K562 (cell line): ENCODE data around the gene POLR3GL. TPM values are rescaled to one million over a fixed set of nuclear protein-coding genes. Genes with fewer than 3 reads are reported as not detected.

Source experiments
- ARNT ChIP-seq, 2 experiments: fragments of 450-650 bp; IDR thresholded peaks; 2 replicates each; pipeline ENCODE4 v1.6.1; 2016; ENCODE audit warnings: mild to moderate bottlenecking in 1 of 2
- CBX1 ChIP-seq: sonication (generic); IDR thresholded peaks from 2 replicates; pipeline ENCODE4 v1.6.1; 2016; ENCODE audit warnings: antibody characterized with exemption, low read depth, mild to moderate bottlenecking
- CBX3 ChIP-seq, 2 experiments: IDR thresholded peaks; 1 replicate in 1 of 2; 2 replicates in 1 of 2; pipeline ENCODE4 v1.6.1; 2012; ENCODE audit warnings: inconsistent platforms in 2 of 2, low read length in 2 of 2, borderline replicate concordance in 1 of 2, control low read depth in 1 of 2
- CTBP1 ChIP-seq: fragments of 450-650 bp; IDR thresholded peaks from 2 replicates; pipeline ENCODE4 v1.6.1; 2016; ENCODE audit warnings: borderline replicate concordance
- DDX20 ChIP-seq: fragments of 450-650 bp; IDR thresholded peaks from 2 replicates; pipeline ENCODE4 v1.6.1; 2016; ENCODE audit warnings: missing genetic modification characterization, low read depth, mild to moderate bottlenecking, missing compliant biosample characterization, moderate library complexity
- EP300 ChIP-seq: IDR thresholded peaks from 2 replicates; pipeline ENCODE4 v1.6.1; 2012; ENCODE audit warnings: low read length, improper control_type of control experiment
- ESRRA ChIP-seq: fragments of 450-650 bp; IDR thresholded peaks from 2 replicates; pipeline ENCODE4 v1.6.1; 2014; ENCODE audit warnings: low read depth, mild to moderate bottlenecking, moderate library complexity, borderline replicate concordance
- FOS ChIP-seq: IDR thresholded peaks from 3 replicates; pipeline ENCODE4 v1.6.1; 2011; ENCODE audit not compliant: insufficient read length; ENCODE audit errors: extremely low read depth
- GATA2 ChIP-seq: sonication (generic); formaldehyde crosslinking; IDR thresholded peaks from 2 replicates; pipeline ENCODE4 v1.4.0; 2020; ENCODE audit warnings: mild to moderate bottlenecking, missing genetic modification reagents
- LEF1 ChIP-seq: fragments of 450-650 bp; IDR thresholded peaks from 2 replicates; pipeline ENCODE4 v1.6.1; 2016; ENCODE audit warnings: mild to moderate bottlenecking
- MAZ ChIP-seq, 2 experiments: fragments of 450-650 bp in 1 of 2; sonication (generic) in 1 of 2; formaldehyde crosslinking; IDR thresholded peaks in 1 of 2; conservative IDR thresholded peaks in 1 of 2; 2 replicates each; pipeline versions ENCODE4 v1.4.0 to v1.5.0; 2020; ENCODE audit warnings: mild to moderate bottlenecking in 1 of 2, missing genetic modification reagents in 1 of 2
- NEUROD1 ChIP-seq: fragments of 150-350 bp; IDR thresholded peaks from 2 replicates; pipeline ENCODE4 v1.6.1; 2014; ENCODE audit warnings: borderline replicate concordance, low read length, low read depth; ENCODE audit not compliant: partially characterized antibody
- PHB2 ChIP-seq: fragments of 450-650 bp; IDR thresholded peaks from 2 replicates; pipeline ENCODE4 v1.6.1; 2017; ENCODE audit warnings: low read depth
- RBBP5 ChIP-seq: fragments of 200-600 bp; sonication (generic); IDR thresholded peaks from 2 replicates; pipeline ENCODE4 v1.6.1; 2012; ENCODE audit warnings: borderline replicate concordance, mild to moderate bottlenecking, low read length, control low read depth, inconsistent platforms; ENCODE audit not compliant: insufficient read depth, poor library complexity, severe bottlenecking
- SRF ChIP-seq, 2 experiments: fragments of 250-450, 450-650 bp in 1 of 2; sonication (Bioruptor Pico) in 1 of 2; sonication (generic) in 1 of 2; formaldehyde crosslinking; IDR thresholded peaks; 2 replicates each; pipeline versions ENCODE4 v1.5.0 to v1.5.1; 2020 to 2022; ENCODE audit warnings: mild to moderate bottlenecking in 1 of 2, missing genetic modification reagents in 1 of 2
- ZNF354B ChIP-seq: fragments of 250-450 bp; sonication (Bioruptor Pico); IDR thresholded peaks from 2 replicates; pipeline ENCODE4 v1.4.0; 2020
- ZNF644 ChIP-seq: fragments of 200-800 bp; sonication (Bioruptor generic); IDR thresholded peaks from 2 replicates; pipeline ENCODE4 v1.6.1; 2016; ENCODE audit warnings: low read depth, missing genetic modification characterization, missing compliant biosample characterization
- polyA plus RNA-seq, 8 experiments: library from polyadenylated mRNA; depleted of rRNA in 4 of 8; stranded (reverse) in 5 of 8; unstranded in 3 of 8; fragments of >200 nt; fragmentation: Nextera tagmentation in 2 of 8; fragmentation: Illumina TruSeq in 1 of 8; extraction: Ambion mirVana in 2 of 8; extraction: Trizol in 1 of 8; gene quantifications; 2 replicates each; pipeline versions ENCODE4 v1.2.1 to v1.2.3, GENCODE V29; 2011 to 2014; ENCODE audit warnings: inconsistent platforms in 1 of 8, missing spikeins in 1 of 8
- total RNA-seq, 7 experiments: library from RNA; depleted of rRNA in 6 of 7; stranded (reverse); fragments of >200 nt in 6 of 7; fragmentation: Illumina TruSeq in 2 of 7; extraction: Trizol in 2 of 7; gene quantifications; 2 replicates each; pipeline versions ENCODE4 v1.2.1 to v1.2.3, GENCODE V29; 2011 to 2021; ENCODE audit warnings: low replicate concordance in 1 of 7
- TF ChIP-seq, protein P1 (sequence below): IDR thresholded peaks from 3 replicates; pipeline ENCODE4 v1.6.1; 2011; ENCODE audit warnings: borderline replicate concordance, mild to moderate bottlenecking; ENCODE audit not compliant: insufficient read length, insufficient read depth
- TF ChIP-seq, protein P2 (sequence below), 2 experiments: IDR thresholded peaks in 1 of 2; conservative IDR thresholded peaks in 1 of 2; 2 replicates each; pipeline ENCODE4 v1.6.1; 2016; ENCODE audit warnings: low read depth in 2 of 2, mild to moderate bottlenecking in 1 of 2, missing compliant biosample characterization in 1 of 2, missing genetic modification characterization in 1 of 2, moderate library complexity in 1 of 2

The POLR3GL gene
- total and polyA plus RNA-seq, 9 of the 15 experiments (the other 6 are each of a cell fraction or from before 2014, with no cell fraction given): 14.6 to 48.4 (median 38.2) TPM

DNA sequence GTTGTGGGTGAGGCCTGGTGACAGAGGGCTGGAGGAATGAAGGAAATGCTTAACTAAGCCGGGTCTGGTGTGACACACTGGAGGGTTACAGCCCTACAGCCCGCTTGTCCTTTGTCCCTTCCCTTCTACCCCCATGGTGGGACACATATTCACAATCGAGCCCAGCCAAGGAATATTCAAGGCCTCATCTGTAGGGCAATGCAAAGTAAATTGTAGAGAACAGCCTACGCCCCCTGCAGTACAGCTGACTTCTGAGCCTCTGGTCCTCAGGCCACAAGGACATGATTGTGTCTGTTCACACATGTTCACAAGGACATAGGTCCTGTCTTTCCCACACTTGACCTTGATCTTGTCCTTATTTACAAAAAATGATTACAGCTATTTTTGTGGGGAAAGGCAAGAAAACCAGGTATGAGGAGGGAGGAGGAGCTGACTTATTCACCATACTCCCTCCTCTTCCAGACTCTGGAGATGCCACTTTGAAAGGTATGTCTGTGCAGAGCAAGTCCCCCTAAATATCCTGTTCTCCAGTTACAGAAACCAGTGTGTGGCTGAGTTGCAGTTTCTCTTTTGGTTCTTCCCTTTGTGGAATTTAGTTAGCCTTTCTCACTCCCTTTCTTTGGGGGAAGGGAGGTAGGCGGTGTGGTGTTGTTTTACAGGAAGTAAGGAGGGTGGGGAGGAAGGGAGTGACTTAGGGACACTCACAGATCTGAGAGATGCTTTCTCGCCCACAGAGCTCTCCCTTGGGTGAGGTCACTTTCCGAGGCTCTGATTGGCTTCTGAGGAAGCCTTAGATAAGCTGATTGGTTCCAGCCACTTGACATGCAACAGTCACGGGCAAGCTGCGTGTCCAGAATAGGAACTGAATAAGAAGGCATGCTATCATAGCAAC, 14.6 kb downstream of the POLR3GL start (continued):
- TF ChIP-seq CBX1 (0 out of 2 replicates have a peak, but pooled peaks have one; percentile 53), CBX3 (IDR thresholded peaks at IDR 0.05; ENCODE audit: borderline replicate concordance in 1 of 2, low read length in 2 of 2) (peak in 1 of 2 experiments; percentile 60; a peak in 2 of 3 replicates), CTBP1 (peak; percentile 79; the same call in 1 of the 2 replicates), SRF (CRISPR knock-in tag; IDR thresholded peaks at IDR 0.05) (peak in 1 of 2 experiments; percentile 69; a peak in 1 of 4 replicates), DDX20 (tag) (0 out of 2 replicates have a peak, but pooled peaks have one; percentile 18), MAZ (CRISPR knock-in tag; conservative IDR thresholded peaks at IDR 0.05 in 1 of 2, IDR thresholded peaks at IDR 0.05 in 1 of 2) (peak; percentile 61 to 97), ARNT (IDR thresholded peaks at IDR 0.05) (peak; percentile 65 to 73), EP300 (peak; percentile 85), LEF1 (peak; percentile 98), GATA2 (CRISPR knock-in tag) (peak; percentile 73), PHB2 (no peak), RBBP5 (peak; percentile 74), FOS (peak; percentile 91), ZNF354B (CRISPR knock-in tag) (0 out of 2 replicates have a peak, but pooled peaks have one; percentile 25), NEUROD1 (peak; percentile 73), ESRRA (peak; percentile 88), ZNF644 (tag) (peak; percentile 40; the same call in 1 of the 2 replicates)
- TF ChIP-seq, protein P1, sequence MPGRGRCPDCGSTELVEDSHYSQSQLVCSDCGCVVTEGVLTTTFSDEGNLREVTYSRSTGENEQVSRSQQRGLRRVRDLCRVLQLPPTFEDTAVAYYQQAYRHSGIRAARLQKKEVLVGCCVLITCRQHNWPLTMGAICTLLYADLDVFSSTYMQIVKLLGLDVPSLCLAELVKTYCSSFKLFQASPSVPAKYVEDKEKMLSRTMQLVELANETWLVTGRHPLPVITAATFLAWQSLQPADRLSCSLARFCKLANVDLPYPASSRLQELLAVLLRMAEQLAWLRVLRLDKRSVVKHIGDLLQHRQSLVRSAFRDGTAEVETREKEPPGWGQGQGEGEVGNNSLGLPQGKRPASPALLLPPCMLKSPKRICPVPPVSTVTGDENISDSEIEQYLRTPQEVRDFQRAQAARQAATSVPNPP: no peak
- TF ChIP-seq, protein P2, sequence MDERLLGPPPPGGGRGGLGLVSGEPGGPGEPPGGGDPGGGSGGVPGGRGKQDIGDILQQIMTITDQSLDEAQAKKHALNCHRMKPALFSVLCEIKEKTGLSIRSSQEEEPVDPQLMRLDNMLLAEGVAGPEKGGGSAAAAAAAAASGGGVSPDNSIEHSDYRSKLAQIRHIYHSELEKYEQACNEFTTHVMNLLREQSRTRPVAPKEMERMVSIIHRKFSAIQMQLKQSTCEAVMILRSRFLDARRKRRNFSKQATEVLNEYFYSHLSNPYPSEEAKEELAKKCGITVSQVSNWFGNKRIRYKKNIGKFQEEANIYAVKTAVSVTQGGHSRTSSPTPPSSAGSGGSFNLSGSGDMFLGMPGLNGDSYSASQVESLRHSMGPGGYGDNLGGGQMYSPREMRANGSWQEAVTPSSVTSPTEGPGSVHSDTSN (CRISPR knock-in tag; IDR thresholded peaks at IDR 0.05; ENCODE audit: low read depth): no peak
- TF ChIP-seq, protein P2 (tag; conservative IDR thresholded peaks at IDR 0.05; ENCODE audit: low read depth): 0 out of 2 replicates have a peak, but pooled peaks have one; percentile 5
